Measurements from ENCODE around the gene PPARD. TPM values are rescaled to one million over a fixed set of nuclear protein-coding genes. Genes with fewer than 3 reads are reported as not detected.
"Not testable (repeated sequence)": the region's sequence is repeated elsewhere in the genome, so short reads cannot be mapped to it uniquely, and the experiment has no call there.

PPARD gene
- 10 to 100 TPM; 20.5 to 30.5 (median 26.6) TPM for polyA plus RNA-seq (ENCODE audit: insufficient read length in 4 of 4)

GRCh38 chr6:35342258-35343091 is at the start of gene PPARD:
PPARD (plus strand) TSS chr6:35342558; CDS start chr6:35411088, 68,530 bp downstream.
- DNase-seq (ENCODE audit: low read depth in 4 of 4, low spot score in 2 of 4), result peak; percentile 79 to 94 (median 92)

GRCh38 chr6:35293681-35294080 is 48.7 kb upstream of the PPARD start:
- DNase-seq (ENCODE audit: low read depth in 4 of 4, low spot score in 2 of 4), result no peak

- no peak for DNase-seq (ENCODE audit: low read depth in 4 of 4, low spot score in 2 of 4)
These were observed 47.9 kb upstream of the PPARD start for GRCh38 chr6:35294308-35294945.

- no peak for DNase-seq (ENCODE audit: low read depth in 4 of 4, low spot score in 2 of 4)
These were observed 47.3 kb upstream of the PPARD start for GRCh38 chr6:35295036-35295435.

- DNase-seq (ENCODE audit: low read depth in 4 of 4, low spot score in 2 of 4), result no peak
These were observed 46.6 kb upstream of the PPARD start for GRCh38 chr6:35295521-35296315.

- no peak for DNase-seq (ENCODE audit: low read depth in 4 of 4, low spot score in 2 of 4)
These were observed 45.3 kb upstream of the PPARD start for GRCh38 chr6:35296931-35297600.

- peak; percentile 51 to 81 (median 69) for DNase-seq (ENCODE audit: low read depth in 4 of 4, low spot score in 2 of 4)
These were observed 44.5 kb upstream of the PPARD start, which contains the start of gene DEF6 for GRCh38 chr6:35297601-35298481. DEF6 (plus strand) TSS chr6:35297818; CDS start chr6:35297857, 39 bp downstream.

GRCh38 chr6:35298625-35299140 is 43.7 kb upstream of the PPARD start:
- DNase-seq (ENCODE audit: low read depth in 4 of 4, low spot score in 2 of 4), result no peak

- DNase-seq (ENCODE audit: low read depth in 4 of 4, low spot score in 2 of 4), result no peak
These were observed 42.7 kb upstream of the PPARD start for GRCh38 chr6:35299674-35300073.

- no peak for DNase-seq (ENCODE audit: low read depth in 4 of 4, low spot score in 2 of 4)
These were observed 41.5 kb upstream of the PPARD start for GRCh38 chr6:35300848-35301247.

GRCh38 chr6:35302604-35303241 is 39.6 kb upstream of the PPARD start:
- DNase-seq (ENCODE audit: low read depth in 4 of 4, low spot score in 2 of 4), result no peak

GRCh38 chr6:35304299-35304698 is 38.1 kb upstream of the PPARD start:
- no peak for DNase-seq (ENCODE audit: low read depth in 4 of 4, low spot score in 2 of 4)

- no peak for DNase-seq (ENCODE audit: low read depth in 4 of 4, low spot score in 2 of 4)
These were observed 37.2 kb upstream of the PPARD start for GRCh38 chr6:35305117-35305516.

GRCh38 chr6:35307138-35307537 is 35.2 kb upstream of the PPARD start:
- not testable (repeated sequence) for DNase-seq (ENCODE audit: low read depth in 4 of 4, low spot score in 2 of 4)

- not testable (repeated sequence) for DNase-seq (ENCODE audit: low read depth in 4 of 4, low spot score in 2 of 4)
These were observed 33.8 kb upstream of the PPARD start for GRCh38 chr6:35308543-35308942.

GRCh38 chr6:35309611-35310264 is 32.6 kb upstream of the PPARD start:
- DNase-seq (ENCODE audit: low read depth in 4 of 4, low spot score in 2 of 4), result no peak

- DNase-seq (ENCODE audit: low read depth in 4 of 4, low spot score in 2 of 4), result no peak
These were observed 32.0 kb upstream of the PPARD start for GRCh38 chr6:35310265-35310831.
